ENCODE results near the gene NTN4.

Gene NTN4

DNA sequence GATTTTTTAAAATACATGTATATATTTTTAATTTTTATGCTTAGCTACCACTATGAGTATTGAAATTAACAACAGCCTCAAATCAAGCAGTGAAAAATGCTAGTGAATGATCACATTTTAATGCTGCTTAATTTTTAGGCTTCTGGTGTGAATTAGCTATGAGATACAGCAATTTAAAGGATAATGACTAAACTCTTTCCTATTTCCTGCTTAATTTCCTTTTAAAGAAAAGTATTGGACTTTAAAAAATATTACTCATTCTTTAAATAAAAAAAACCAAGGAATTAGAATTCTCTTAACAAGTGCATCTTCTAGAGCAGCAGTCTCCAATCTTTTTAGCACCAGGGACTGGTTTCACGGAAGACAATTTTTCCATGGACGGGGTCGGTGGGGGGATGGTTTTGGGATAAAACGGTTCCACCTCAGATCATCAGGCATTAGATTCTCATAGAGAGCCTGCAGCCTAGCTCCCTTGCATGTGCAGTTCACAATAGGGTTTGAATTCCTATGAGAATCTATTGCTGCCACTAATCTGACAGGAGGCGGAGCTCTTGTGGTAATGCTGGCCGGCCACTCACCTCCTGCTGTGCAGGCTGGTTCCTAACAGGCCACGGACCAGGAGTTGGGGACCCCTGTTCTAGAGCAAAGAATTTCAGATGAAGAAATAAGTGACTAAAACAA, 18.6 kb upstream of the NTN4 start:
- Mint-ChIP-seq H3K4me1 (ENCODE audit: low read depth) (no peaks in the 10 kb centered on the region), H3K27ac (no peak overlapping the region), H3K9me3 (no peaks in the 10 kb centered on the region), H3K4me3 (no peak overlapping the region), H3K36me3 (ENCODE audit: low read depth) (no peaks in the 10 kb centered on the region), H3K27me3 (peaks cover 22% of the 10 kb centered on the region)
- intact Hi-C loops (cut with micrococcal nuclease), result no loop called here

DNA sequence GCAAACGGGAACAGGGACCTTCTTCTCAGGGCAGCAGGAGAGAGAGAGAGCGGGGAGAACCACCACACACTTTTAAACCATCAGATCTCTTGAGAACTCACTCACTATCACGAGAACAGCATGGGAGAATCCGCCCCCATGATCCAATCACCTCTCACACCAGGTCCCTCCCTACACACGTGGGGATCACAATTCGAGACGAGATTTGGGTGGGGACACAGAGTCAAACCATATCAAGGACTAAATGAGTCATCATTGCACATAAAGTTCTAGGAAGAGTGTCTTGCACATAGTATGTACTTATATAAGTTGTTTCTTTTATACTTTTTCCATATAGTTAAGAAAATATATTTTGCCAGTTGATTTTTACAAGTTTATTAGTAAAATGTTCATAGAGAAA, 17.6 kb upstream of the NTN4 start:
- Mint-ChIP-seq H3K36me3 (ENCODE audit: low read depth) (no peaks in the 10 kb centered on the region), H3K4me1 (ENCODE audit: low read depth) (no peaks in the 10 kb centered on the region), H3K9me3 (no peaks in the 10 kb centered on the region), H3K27ac (no peak overlapping the region), H3K4me3 (no peak overlapping the region), H3K27me3 (peaks cover 25% of the 10 kb centered on the region)
- intact Hi-C loops (cut with micrococcal nuclease), result no loop called here

DNA sequence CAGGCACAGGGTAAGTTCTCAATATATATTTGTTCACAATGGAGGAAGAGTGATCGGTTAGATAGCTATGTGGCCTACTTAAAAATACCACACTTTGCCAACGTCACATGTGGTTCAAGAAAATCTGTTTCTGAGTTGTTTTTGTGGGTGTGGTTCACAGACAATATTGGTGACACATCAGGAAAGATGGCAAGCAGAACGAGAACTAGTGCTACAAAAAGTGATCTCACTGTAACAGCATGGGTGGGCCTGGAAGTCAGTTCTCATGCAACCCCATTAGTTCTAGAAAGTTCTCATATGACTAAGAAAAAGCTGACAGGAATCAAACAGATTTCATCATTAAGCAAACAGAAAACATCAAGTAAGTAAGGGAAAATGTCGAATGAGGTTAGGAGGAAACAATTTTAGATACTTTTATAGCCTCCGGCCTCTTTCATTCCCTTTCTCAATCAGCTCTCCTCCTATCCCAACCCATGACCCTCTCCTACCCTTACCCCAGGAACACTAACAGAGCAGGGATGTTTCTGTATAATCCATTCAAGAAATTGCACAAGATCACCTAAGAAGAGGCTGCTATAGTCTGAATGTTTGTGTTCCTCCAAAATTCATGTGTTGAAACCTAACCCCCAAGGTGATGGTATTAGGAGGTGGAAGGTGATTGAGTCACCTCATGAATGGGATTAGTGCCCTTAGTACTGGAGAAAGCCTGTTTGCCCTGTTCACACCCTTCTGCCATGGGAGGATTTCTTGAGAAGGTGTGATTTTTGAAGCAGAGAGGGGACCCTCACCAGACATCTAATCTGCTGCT, 15.5 kb upstream of the NTN4 start:
- H3K36me3 Mint-ChIP-seq (ENCODE audit: low read depth), result no peaks in the 10 kb centered on the region
- H3K4me3 Mint-ChIP-seq, result no peak overlapping the region
- H3K27me3 Mint-ChIP-seq, result peaks cover 20% of the 10 kb centered on the region
- intact Hi-C loops (cut with micrococcal nuclease), result no loop called here
- no peaks in the 10 kb centered on the region for H3K9me3 Mint-ChIP-seq
- H3K27ac Mint-ChIP-seq, result no peak overlapping the region
- no peaks in the 10 kb centered on the region for H3K4me1 Mint-ChIP-seq (ENCODE audit: low read depth)

DNA sequence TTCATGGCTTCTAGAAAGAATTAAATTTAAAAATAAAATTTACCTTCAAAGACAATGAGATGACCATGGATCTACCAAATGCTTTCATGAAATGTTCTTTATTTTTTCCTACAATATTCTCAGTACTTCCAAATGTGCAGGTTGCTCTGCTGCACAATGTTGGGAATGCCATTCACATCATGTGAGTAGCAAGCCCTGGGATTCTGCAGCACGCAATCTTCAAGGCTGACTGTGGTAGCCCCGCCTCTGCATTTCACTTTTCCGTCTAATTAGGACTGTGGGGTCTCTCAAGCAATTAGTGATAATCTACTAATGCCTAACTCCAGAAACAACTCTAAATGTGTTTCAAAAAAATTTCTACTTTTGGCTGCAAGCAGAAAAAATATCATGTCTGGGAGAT, 13.7 kb upstream of the NTN4 start:
- peaks cover 19% of the 10 kb centered on the region for H3K27me3 Mint-ChIP-seq
- H3K27ac Mint-ChIP-seq, result no peak overlapping the region
- no peaks in the 10 kb centered on the region for H3K36me3 Mint-ChIP-seq (ENCODE audit: low read depth)
- intact Hi-C loops (cut with micrococcal nuclease), result no loop called here
- no peak overlapping the region for H3K4me3 Mint-ChIP-seq
- H3K9me3 Mint-ChIP-seq, result no peaks in the 10 kb centered on the region
- H3K4me1 Mint-ChIP-seq (ENCODE audit: low read depth), result no peaks in the 10 kb centered on the region

DNA sequence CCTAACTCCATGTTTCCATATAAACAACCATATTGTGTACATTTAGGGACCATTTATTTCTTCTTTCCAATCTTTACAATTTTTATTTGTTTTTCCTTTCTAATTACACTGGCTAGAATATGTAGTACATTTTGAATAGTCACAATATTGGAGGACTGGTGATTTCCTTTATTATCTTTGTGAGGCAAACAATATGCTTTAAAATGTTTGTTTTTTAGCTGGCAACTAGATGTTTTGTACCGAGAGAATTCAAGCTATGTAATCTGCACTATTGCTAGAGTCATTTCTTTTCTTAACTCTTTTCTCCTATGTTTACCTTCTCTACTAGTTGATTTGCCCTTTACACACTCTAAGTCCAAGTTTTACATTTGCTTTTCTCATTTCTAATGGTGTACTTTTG, 13.3 kb upstream of the NTN4 start:
- Mint-ChIP-seq H3K27me3 (peaks cover 19% of the 10 kb centered on the region), H3K9me3 (no peaks in the 10 kb centered on the region), H3K27ac (no peak overlapping the region), H3K4me1 (ENCODE audit: low read depth) (no peaks in the 10 kb centered on the region), H3K4me3 (no peak overlapping the region), H3K36me3 (ENCODE audit: low read depth) (no peaks in the 10 kb centered on the region)
- intact Hi-C loops (cut with micrococcal nuclease), result no loop called here

DNA sequence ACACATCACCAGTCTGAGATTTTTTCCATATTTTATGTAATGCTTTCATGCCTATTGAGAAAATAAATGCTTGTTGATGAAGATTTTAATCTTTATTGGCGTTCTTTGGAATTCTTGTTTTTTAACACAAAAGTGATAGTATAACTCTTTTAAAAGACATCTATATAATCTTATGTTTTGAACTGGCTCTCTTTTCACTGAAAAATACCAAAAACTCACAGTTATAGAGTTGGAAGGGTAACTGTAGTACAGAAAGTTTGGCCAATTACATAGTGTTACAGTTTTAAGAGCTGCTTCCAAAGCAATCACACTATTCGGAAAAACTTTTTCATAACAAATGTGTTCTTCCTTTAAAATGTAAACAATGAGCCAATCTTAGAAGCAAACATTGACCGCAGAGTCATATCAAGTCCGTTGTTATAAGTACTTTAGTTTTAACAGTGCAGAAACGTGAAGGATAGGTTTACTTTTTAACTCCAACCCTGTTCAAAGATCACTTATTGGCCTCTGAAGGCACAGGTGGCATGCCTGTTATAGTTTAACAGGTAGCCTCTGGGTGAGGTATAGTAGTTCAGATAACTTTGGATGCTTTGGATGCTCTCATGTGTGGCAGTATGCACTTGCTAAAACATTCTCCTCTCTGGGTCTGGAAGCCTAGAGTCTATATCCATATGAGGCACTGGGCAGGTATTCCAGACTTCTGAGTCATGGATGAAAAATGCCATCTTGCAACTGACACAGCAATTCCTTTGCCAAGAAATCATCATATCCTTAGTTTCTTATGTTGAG, 12.1 kb upstream of the NTN4 start:
- Mint-ChIP-seq H3K27me3 (peaks cover 21% of the 10 kb centered on the region), H3K36me3 (ENCODE audit: low read depth) (no peaks in the 10 kb centered on the region), H3K27ac (no peak overlapping the region), H3K9me3 (no peaks in the 10 kb centered on the region), H3K4me1 (ENCODE audit: low read depth) (no peaks in the 10 kb centered on the region), H3K4me3 (no peak overlapping the region)
- intact Hi-C loops (cut with micrococcal nuclease), result no loop called here

DNA sequence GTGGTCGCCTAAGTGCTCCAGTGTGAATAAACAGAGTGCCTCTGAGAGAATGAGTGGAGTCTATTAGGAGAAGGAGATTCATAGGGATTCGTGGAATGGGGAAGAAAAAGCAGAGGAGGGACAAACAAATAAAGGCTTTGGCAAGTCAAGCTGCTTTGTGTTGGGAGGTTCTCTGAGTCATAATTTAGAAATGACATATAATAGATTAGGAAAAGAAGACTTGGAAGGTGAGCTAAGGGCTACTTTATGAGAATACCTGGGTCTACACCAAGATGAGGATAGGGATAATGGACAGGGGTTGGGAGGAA, 6.4 kb upstream of the NTN4 start:
- H3K27ac Mint-ChIP-seq, result no peak overlapping the region
- no peaks in the 10 kb centered on the region for H3K4me1 Mint-ChIP-seq (ENCODE audit: low read depth)
- H3K9me3 Mint-ChIP-seq, result no peaks in the 10 kb centered on the region
- H3K4me3 Mint-ChIP-seq, result no peak overlapping the region
- peaks cover 54% of the 10 kb centered on the region for H3K27me3 Mint-ChIP-seq
- intact Hi-C loops (cut with micrococcal nuclease), result no loop called here
- H3K36me3 Mint-ChIP-seq (ENCODE audit: low read depth), result no peaks in the 10 kb centered on the region

DNA sequence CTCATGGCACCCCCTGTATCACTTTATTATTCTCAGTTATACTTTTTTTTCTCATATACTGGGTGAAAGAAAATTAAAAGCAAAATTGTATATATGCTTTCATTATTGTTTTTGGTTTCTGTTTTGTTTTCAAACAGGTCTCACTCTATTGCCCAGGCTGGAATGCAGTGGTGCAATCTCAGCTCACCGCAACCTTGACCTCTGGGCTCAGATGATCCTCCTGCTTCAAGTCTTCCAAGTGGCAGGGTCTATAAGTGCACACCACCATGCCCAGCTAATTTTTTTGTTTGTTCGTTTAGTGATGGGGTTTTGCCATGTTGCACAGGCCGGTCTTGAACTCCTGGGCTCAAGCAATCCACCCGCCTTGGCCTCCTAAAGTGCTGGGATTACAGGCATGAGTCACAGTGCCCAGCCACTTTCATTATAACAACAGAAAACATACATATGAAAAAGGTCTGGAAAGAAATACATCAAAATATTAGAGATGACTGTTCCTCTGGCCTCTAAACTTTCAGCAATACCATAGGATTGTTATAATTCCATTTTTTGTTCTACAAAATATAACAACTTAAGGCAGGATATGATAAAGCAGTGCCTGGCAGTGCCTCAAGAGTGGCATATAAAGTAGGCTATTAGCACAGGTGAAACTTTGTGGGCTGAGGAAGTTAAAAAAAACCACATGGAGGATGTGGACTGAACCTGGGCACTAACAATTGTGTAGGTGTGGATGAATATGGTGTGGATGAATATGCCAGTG, 5.8 kb upstream of the NTN4 start:
- peaks cover under 1% of the 10 kb centered on the region for H3K4me1 Mint-ChIP-seq (ENCODE audit: low read depth)
- intact Hi-C loops (cut with micrococcal nuclease), result no loop called here
- H3K27me3 Mint-ChIP-seq, result peaks cover 59% of the 10 kb centered on the region
- no peak overlapping the region for H3K4me3 Mint-ChIP-seq
- H3K36me3 Mint-ChIP-seq (ENCODE audit: low read depth), result no peaks in the 10 kb centered on the region
- no peak overlapping the region for H3K27ac Mint-ChIP-seq
- no peaks in the 10 kb centered on the region for H3K9me3 Mint-ChIP-seq

DNA sequence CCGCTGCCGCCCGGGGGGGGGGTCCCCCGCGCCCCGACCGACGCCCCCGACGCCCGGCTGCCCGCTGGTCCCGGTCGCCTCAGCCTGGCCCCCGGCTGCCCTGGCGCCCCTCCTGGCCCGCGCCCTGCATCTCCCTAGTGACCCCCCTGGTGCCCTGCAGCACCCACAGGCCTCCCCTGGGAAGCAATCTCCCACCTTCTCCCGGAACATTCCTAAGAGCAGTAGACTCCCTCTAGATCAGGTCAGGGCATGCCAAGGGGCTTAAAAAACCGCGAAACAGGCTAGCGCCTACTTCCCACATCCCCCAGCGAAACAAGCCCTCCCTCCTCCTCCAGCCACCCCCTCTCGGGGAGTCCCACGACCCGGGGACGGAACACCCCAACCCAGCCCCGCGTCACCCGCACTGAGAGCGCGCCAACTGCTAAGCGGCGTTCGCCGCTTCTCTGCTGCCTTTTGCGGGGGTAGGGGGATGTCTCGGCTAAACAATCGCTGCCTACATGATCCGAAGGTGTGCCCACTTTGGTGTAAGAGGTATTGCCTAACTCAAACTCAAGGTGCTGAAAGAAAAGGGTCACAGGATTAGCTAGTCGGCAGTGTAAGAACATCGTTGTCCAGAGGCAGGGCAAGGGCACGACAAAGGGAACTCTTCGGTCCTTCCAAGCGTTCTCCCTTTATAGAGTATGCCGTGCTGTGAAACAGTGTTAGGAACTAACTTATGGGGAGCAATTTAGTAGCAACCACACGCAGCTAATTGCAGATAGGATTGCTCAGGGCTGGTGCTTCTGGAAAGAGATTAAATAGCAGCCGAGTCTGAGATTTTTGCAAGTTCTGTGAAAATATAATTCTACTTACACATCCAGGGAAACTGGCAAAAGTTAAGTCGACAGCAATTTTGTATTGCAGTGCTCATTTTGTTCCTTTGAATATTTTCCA, 619 bp upstream of the NTN4 start:
- Mint-ChIP-seq H3K9me3 (no peaks in the 10 kb centered on the region), H3K27ac (no peak overlapping the region), H3K36me3 (ENCODE audit: low read depth) (no peaks in the 10 kb centered on the region), H3K27me3 (peaks cover 76% of the 10 kb centered on the region), H3K4me1 (ENCODE audit: low read depth) (peaks cover 22% of the 10 kb centered on the region), H3K4me3 (peak overlapping the region; percentile 71)
- intact Hi-C loops (cut with micrococcal nuclease), result no loop called here

DNA sequence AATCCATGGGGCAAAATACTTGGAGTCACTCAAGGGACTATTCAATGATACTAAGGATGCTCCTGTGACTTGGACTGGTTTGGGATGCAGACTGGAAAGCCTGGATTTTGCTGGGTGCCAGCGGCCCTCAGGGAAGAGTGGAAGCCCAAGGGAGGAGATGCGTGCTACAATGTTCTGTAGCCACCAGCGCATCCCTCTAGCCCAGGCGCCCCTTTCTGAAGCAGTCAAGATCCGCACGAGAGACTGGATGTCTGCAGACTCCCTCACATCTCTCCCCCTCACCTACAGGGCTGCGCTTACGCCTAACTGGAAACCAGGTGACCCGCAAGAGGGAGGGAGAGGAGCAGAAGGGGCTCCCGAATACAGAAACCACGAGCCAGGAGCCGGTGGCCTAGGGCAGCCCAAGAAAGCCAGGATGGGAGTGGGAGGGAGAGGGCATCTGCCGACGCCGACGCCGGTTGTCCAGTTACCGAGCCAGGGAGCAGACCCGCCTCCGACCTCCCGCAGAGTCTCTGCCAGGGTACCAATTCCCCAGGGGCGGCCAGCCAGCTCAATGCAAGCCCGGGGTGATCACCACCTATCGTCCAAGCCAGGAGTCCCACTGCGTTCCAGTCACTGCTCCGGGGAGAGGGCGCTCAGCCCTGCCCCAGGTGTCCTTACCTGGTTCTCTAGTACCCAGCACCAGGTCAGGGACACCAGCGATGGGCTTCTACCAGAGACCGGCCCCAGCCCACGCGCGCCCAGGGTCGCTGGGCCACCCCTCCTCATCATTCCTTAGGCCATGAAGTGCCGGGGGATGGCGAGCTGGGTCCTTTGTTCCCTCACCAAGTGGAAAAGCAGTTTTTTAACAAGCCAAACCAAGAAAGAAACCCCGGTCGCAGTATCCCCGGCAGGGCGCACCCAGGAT, 1.2 kb downstream of the NTN4 start:
- Mint-ChIP-seq H3K9me3 (no peaks in the 10 kb centered on the region), H3K27me3 (peaks cover 69% of the 10 kb centered on the region), H3K4me1 (ENCODE audit: low read depth) (peaks cover 22% of the 10 kb centered on the region), H3K27ac (no peak overlapping the region), H3K4me3 (peak overlapping the region; percentile 61), H3K36me3 (ENCODE audit: low read depth) (no peaks in the 10 kb centered on the region)
- intact Hi-C loops (cut with micrococcal nuclease), result no loop called here

DNA sequence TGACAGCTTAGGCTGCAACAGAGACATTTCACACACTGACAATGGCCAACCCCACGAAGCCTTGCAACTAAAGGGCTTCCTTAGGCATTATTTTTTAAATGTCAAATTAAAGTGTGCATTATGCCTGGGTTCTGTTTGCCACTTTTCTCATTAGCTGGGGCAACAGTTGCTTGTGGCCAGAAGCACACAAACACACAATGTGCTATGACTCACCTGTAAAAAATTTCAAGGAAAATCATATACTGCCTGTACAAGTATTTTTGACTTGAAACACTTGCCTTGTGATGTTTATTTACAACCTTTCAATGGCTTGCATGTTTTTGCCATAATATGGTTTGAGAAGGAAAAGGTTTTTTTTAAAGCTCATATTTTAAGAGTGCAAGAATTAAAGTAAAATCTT, 1.9 kb downstream of the NTN4 start:
- no peaks in the 10 kb centered on the region for H3K9me3 Mint-ChIP-seq

DNA sequence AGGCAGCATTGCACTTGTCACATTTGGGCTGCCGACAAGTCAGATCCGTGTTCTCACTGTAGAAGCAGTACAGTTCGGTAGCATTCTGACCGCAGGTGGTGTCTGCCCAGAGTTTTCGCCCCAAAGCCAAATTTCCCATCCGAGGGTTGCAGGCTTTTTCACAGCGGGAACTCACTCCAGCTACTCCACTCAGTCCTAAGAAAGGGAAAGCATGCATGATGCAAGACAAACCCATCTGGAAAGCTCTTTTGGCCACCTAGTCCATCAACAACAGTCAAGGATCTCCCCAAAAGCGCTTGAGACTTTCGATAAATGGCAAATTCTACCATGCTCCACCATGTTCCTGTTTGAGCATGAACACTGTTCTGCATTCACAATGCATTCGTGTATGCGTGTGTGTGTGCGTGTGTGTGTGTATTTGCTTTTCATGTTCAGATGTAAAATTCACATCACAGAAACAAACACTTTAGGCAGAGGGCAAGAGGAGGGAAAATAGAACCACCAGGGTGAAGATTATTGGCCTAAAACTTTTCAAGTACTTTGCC, 3.2 kb downstream of the NTN4 start:
- Mint-ChIP-seq H3K27me3 (peaks cover 59% of the 10 kb centered on the region), H3K4me1 (ENCODE audit: low read depth) (peaks cover 22% of the 10 kb centered on the region), H3K4me3 (no peak overlapping the region), H3K27ac (no peak overlapping the region), H3K36me3 (ENCODE audit: low read depth) (no peaks in the 10 kb centered on the region), H3K9me3 (no peaks in the 10 kb centered on the region)
- intact Hi-C loops (cut with micrococcal nuclease), result no loop called here

More for the DNA sequence above, 1.9 kb downstream of the NTN4 start:
- H3K27me3 Mint-ChIP-seq, result peaks cover 65% of the 10 kb centered on the region
- peaks cover 22% of the 10 kb centered on the region for H3K4me1 Mint-ChIP-seq (ENCODE audit: low read depth)
- H3K4me3 Mint-ChIP-seq, result no peak overlapping the region
- no peaks in the 10 kb centered on the region for H3K36me3 Mint-ChIP-seq (ENCODE audit: low read depth)
- H3K27ac Mint-ChIP-seq, result no peak overlapping the region
- intact Hi-C loops (cut with micrococcal nuclease), result no loop called here
